ENCODE results near the gene RPS29. TPM values are rescaled to one million over a fixed set of nuclear protein-coding genes. Genes with fewer than 3 reads are reported as not detected.

The RPS29 gene
- total and polyA plus RNA-seq, 2 of the 13 experiments (the other 11 are each of a cell fraction or from before 2014, with no cell fraction given): 4,303 to 8,215 TPM

- TF ChIP-seq BATF2 (CRISPR knock-in tag; IDR thresholded peaks at IDR 0.05) (peak; percentile 91), ATM (IDR thresholded peaks at IDR 0.05; ENCODE audit: borderline replicate concordance) (no peak), NR1H2 (CRISPR knock-in tag; IDR thresholded peaks at IDR 0.05; ENCODE audit: borderline replicate concordance, low read depth) (no peak), HDAC2 (CRISPR knock-in tag; IDR thresholded peaks at IDR 0.05) (peak; percentile 48; the same call in 1 of the 2 replicates), FOSL2 (CRISPR knock-in tag; IDR thresholded peaks at IDR 0.05) (peak; percentile 41), GTF2F1 (IDR thresholded peaks at IDR 0.05; ENCODE audit: low read length) (no peak), SALL2 (CRISPR knock-in tag; IDR thresholded peaks at IDR 0.05) (peak; percentile 34; the same call in 1 of the 2 replicates), SPEN (CRISPR knock-in tag; IDR thresholded peaks at IDR 0.05; ENCODE audit: low read depth) (peak; percentile 81), ZNF790 (CRISPR knock-in tag; IDR thresholded peaks at IDR 0.05; ENCODE audit: borderline replicate concordance) (peak; percentile 88; the same call in 1 of the 2 replicates), ZNF609 (CRISPR knock-in tag; IDR thresholded peaks at IDR 0.05; ENCODE audit: borderline replicate concordance) (peak; percentile 56), ZNF816 (CRISPR knock-in tag; IDR thresholded peaks at IDR 0.05; ENCODE audit: borderline replicate concordance) (peak; percentile 57; the same call in 1 of the 2 replicates), ZMAT3 (CRISPR knock-in tag; conservative IDR thresholded peaks at IDR 0.05) (peak; percentile 90), ZNF121 (CRISPR knock-in tag; IDR thresholded peaks at IDR 0.05) (peak; percentile 79), CHD2 (IDR thresholded peaks at IDR 0.05; ENCODE audit: low read depth, low read length) (peak; percentile 32; the same call in 1 of the 2 replicates), REL (CRISPR knock-in tag; conservative IDR thresholded peaks at IDR 0.05) (peak; percentile 91), FOXM1 (CRISPR knock-in tag; IDR thresholded peaks at IDR 0.05) (no peak), ZBTB43 (CRISPR knock-in tag; conservative IDR thresholded peaks at IDR 0.05) (no peak), ZNF18 (CRISPR knock-in tag; IDR thresholded peaks at IDR 0.05; ENCODE audit: insufficient replicate concordance) (peak; percentile 34)
These were observed 47.7 kb upstream of the RPS29 start (continued) for GRCh38 chr14:49633640-49634546.
